HAP-1 (cell line): ENCODE data around the gene HENMT1.
A peak's percentile ranks its signal among the peaks of the same experiment; 100 is the strongest.
"Not testable (repeated sequence)": the region's sequence is repeated elsewhere in the genome, so short reads cannot be mapped to it uniquely, and the experiment has no call there.

Experiments used
- DNase-seq, 2 experiments: peaks; one replicate each; pipeline ENCODE4 v3.0.0-alpha.2; 2016 to 2020; ENCODE audit warnings: low spot score in 2 of 2
- H3K27me3 ChIP-seq: fragments of 250-450 bp; sonication (Bioruptor Pico); 2 replicates; pipeline ENCODE4 v1.5.1; 2020; ENCODE audit warnings: low read depth, mild to moderate bottlenecking, moderate library complexity
- H3K36me3 ChIP-seq: fragments of 250-450 bp; sonication (Bioruptor Pico); replicated peaks from 2 replicates; pipeline ENCODE4 v1.5.1; 2020; ENCODE audit warnings: mild to moderate bottlenecking
- H3K4me1 ChIP-seq: fragments of 250-450 bp; sonication (Bioruptor Pico); 2 replicates; pipeline ENCODE4 v1.5.1; 2020; ENCODE audit warnings: mild to moderate bottlenecking
- H3K4me3 ChIP-seq: fragments of 250-450 bp; sonication (Bioruptor Pico); 2 replicates; pipeline ENCODE4 v1.5.1; 2020; ENCODE audit warnings: mild to moderate bottlenecking, moderate library complexity
- H3K9me3 ChIP-seq: fragments of 250-450 bp; sonication (Bioruptor Pico); 2 replicates; pipeline ENCODE4 v1.5.1; 2020; ENCODE audit warnings: mild to moderate bottlenecking, moderate library complexity
- in situ Hi-C: fragments of 300-500 bp; cut with MboI; formaldehyde crosslinking; loops from 3 replicates; pipeline ENCODE4 v1.14.3; 2020; ENCODE audit warnings: low sequenced_read_pairs, inconsistent platforms, mixed read lengths

The HENMT1 gene

GRCh38 chr1:108661030-108661609 is at the start of gene HENMT1:
Gene HENMT1, minus strand, starts transcription at chr1:108661093. Its CDS starts 1,209 bp downstream, at chr1:108659884.
- Histone ChIP-seq H3K4me1 (no peaks in the 10 kb centered on the region), H3K9me3 (no peaks in the 10 kb centered on the region), H3K36me3 (no peaks in the 10 kb centered on the region), H3K27me3 (peaks cover 1% of the 10 kb centered on the region; the same call in 1 of the 2 replicates), H3K4me3 (no peak within 1 kb of the TSS)
- no peak for DNase-seq
- in situ Hi-C loops = no loop called here

DNA sequence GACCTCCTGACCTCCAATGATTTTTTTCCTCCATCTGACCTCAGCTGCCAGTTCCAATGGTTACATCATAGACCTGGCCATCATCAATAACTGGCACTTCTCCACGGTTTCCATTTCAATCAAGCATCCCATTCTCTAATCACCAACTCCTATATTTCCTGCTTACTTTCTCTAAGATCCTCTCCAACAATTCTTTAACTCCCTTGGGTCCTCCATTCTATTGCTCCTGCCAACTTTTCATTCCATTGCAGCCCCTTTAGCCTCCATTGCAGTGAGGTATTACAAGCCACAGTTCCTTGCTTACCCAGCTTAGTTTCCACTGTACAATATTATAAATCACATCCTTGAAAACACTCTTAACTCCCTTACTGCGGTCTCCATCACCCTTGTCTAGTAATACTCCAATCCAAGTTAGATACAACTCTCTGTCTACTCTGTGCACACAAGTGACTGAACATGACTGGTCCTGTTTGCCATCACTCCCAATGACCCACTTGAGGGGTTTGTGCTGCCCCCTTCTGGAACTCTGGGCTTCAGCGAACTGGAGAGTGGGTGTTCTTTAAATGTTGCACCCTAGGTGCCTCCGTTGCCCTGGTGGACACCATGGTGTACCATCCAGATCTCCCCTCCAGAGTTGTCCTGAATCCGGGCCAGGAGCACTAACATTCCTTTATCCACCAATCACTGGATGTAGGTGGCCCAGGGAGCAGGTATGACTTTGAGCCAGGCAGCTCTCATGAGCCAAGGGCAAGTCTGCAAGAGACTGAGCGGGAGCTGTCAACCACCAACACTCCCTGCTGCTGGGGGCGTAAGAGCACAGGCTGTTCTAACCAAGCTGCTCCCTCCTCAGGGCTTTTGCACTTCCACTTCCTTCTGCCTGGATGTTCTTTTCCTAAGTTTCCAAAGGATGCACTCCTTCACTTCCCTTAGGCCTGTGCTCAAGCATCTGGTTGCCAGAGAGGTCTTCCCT is 48.1 kb upstream of the HENMT1 start:
- Histone ChIP-seq H3K36me3 (no peaks in the 10 kb centered on the region), H3K4me3 (no peak overlapping the region), H3K9me3 (no peaks in the 10 kb centered on the region), H3K27me3 (peaks cover 10% of the 10 kb centered on the region), H3K4me1 (no peaks in the 10 kb centered on the region)
- in situ Hi-C loops = no loop called here
- peak in 1 of 2 experiments; percentile 50 for DNase-seq

- Histone ChIP-seq H3K9me3 (no peaks in the 10 kb centered on the region), H3K36me3 (no peaks in the 10 kb centered on the region; the same call in 1 of the 2 replicates), H3K4me3 (no peak overlapping the region), H3K4me1 (no peaks in the 10 kb centered on the region), H3K27me3 (peaks cover 1% of the 10 kb centered on the region; the same call in 1 of the 2 replicates)
- DNase-seq = no peak
- in situ Hi-C loops = no loop called here
Measured at GRCh38 chr1:108706643-108707042, 45.8 kb upstream of the HENMT1 start.

DNA sequence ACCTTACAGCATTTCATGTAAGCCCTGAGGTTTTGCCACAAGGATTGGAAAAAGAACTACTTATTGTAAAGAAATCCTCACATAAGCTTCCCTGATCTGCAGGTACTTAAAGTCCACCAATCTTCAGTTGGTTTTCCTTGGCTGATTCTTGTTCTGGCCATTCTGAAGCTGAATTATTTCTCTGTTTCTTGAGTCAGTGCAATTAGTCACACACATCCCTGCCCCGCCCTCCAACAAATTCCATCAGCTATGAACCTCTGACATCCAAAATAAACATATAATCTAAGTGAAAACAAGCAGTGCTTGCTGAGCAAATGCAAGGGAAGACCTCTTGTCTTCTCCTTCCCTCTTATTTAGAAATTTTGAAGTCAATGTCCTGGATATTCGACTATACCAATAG is 43.6 kb upstream of the HENMT1 start:
- Histone ChIP-seq H3K9me3 (no peaks in the 10 kb centered on the region), H3K27me3 (no peaks in the 10 kb centered on the region), H3K4me3 (no peak overlapping the region), H3K4me1 (no peaks in the 10 kb centered on the region), H3K36me3 (peaks cover 15% of the 10 kb centered on the region)
- no peak for DNase-seq
- in situ Hi-C loops = no loop called here

DNA sequence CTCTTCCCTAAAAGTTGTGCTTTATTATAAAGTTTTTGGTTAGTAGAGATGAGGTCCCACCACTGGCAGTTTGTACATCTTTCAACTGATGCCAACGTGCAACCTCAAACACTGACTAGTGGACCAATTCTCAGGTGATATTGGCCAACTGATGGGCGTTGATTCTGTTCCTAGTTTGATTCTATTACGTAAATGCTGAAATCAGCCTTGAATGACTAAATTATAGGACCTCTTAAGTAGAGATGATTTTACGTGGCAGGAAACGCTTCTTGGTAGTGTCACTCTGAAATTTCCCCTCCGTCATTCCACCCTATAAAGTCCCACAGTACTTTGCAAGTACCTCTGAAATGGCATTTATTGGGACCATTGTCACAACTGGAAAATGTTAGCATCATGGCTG is 43.0 kb upstream of the HENMT1 start:
- H3K27me3 ChIP-seq = no peaks in the 10 kb centered on the region
- no peaks in the 10 kb centered on the region for H3K4me1 ChIP-seq
- in situ Hi-C loops = no loop called here
- H3K36me3 ChIP-seq = peaks cover 21% of the 10 kb centered on the region
- no peak for DNase-seq
- no peaks in the 10 kb centered on the region for H3K9me3 ChIP-seq
- no peak overlapping the region for H3K4me3 ChIP-seq

DNA sequence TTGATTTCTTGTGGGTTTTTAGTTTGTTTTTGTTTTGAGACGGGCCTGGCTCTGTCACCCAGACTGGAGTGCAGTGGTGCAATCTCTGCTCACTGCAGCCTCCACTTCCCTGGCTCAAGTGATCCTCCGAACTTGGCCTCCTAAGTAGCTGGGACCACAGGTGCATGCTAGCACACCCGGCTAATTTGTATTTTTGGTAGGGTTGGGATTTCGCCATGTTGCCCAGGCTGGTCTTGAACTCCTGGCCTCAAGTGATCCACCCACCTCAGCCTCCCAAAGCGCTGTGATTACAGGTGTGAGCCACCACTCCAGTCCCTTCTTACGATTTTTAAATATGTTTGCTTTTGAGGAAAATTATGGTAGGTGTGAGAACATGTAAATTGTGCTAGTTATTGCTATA is 41.2 kb upstream of the HENMT1 start:
- peaks cover 38% of the 10 kb centered on the region for H3K36me3 ChIP-seq
- H3K4me3 ChIP-seq, H3K9me3 ChIP-seq, H3K4me1 ChIP-seq, DNase-seq, in situ Hi-C loops, H3K27me3 ChIP-seq: not testable (repeated sequence)

DNA sequence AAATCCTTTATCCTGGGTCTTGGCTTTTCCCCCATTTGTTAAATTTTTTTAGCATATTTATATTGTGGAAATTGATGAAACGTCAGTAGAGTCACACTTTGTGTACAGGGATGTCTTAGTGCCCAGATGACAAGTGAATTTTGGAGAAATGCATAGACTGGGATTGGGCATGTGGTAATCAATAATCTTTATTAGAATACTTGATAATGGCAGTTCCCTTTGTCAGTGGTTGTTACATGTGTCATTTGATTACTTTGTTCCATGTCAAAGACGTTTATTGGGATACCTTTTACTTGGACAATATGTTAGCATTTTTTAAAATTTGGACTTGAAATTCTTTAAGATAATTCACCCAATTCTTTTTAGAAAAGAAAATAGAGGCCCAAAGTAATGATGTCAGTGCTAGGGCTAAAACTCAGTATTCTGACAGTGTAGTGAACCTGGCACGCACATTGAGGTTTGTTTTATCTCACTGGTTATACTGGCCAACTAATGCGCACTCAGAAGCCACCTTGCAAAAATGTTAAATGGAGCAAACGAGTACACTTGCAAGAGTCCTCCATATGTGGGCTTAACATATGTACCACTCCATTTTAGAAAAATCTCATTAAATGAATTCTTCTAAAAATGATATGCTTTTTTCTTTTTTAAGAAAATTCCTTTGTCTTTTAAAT is 40.4 kb upstream of the HENMT1 start:
- in situ Hi-C loops = no loop called here
- peaks cover 46% of the 10 kb centered on the region for H3K36me3 ChIP-seq
- no peaks in the 10 kb centered on the region for H3K4me1 ChIP-seq
- no peaks in the 10 kb centered on the region for H3K27me3 ChIP-seq
- no peak overlapping the region for H3K4me3 ChIP-seq
- H3K9me3 ChIP-seq = no peaks in the 10 kb centered on the region
- no peak for DNase-seq

DNA sequence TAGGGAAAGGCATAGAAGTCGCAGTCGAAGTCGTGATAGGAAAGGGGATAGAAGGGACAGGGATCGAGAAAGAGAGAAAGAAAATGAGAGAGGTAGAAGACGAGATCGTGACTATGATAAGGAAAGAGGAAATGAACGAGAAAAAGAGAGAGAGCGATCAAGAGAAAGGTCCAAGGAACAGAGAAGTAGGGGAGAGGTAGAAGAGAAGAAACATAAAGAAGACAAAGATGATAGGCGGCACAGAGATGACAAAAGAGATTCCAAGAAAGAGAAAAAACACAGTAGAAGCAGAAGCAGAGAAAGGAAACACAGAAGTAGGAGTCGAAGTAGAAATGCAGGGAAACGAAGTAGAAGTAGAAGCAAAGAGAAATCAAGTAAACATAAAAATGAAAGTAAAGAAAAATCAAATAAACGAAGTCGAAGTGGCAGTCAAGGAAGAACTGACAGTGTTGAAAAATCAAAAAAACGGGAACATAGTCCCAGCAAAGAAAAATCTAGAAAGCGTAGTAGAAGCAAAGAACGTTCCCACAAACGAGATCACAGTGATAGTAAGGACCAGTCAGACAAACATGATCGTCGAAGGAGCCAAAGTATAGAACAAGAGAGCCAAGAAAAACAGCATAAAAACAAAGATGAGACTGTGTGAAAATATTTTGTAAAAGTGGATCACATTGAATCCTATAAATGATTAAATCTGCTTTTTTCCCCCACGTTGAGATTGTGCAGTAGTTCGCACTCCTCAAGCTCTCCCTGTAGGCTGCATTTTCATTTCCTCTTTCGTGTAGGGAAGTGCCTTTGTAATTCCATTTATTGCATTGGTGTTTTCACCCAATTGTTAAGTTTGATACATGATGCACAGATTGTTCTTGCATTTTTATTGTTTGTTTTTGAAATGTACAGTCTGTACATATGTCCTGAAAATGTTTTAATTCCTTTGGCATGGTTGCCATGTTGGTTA is 38.8 kb upstream of the HENMT1 start:
- peaks cover 62% of the 10 kb centered on the region for H3K36me3 ChIP-seq
- no peaks in the 10 kb centered on the region for H3K27me3 ChIP-seq
- no peak for DNase-seq
- in situ Hi-C loops = no loop called here
- peaks cover 7% of the 10 kb centered on the region for H3K4me1 ChIP-seq
- no peak overlapping the region for H3K4me3 ChIP-seq
- no peaks in the 10 kb centered on the region for H3K9me3 ChIP-seq

- H3K4me1 ChIP-seq = peaks cover 19% of the 10 kb centered on the region
- H3K36me3 ChIP-seq = peaks cover 56% of the 10 kb centered on the region
- H3K27me3 ChIP-seq = no peaks in the 10 kb centered on the region
- H3K9me3 ChIP-seq = no peaks in the 10 kb centered on the region
- H3K4me3 ChIP-seq = peak overlapping the region; percentile 92; the same call in 1 of the 2 replicates
- no peak for DNase-seq
- in situ Hi-C loops = no loop called here
Measured at GRCh38 chr1:108695535-108695934, 34.6 kb upstream of the HENMT1 start.

DNA sequence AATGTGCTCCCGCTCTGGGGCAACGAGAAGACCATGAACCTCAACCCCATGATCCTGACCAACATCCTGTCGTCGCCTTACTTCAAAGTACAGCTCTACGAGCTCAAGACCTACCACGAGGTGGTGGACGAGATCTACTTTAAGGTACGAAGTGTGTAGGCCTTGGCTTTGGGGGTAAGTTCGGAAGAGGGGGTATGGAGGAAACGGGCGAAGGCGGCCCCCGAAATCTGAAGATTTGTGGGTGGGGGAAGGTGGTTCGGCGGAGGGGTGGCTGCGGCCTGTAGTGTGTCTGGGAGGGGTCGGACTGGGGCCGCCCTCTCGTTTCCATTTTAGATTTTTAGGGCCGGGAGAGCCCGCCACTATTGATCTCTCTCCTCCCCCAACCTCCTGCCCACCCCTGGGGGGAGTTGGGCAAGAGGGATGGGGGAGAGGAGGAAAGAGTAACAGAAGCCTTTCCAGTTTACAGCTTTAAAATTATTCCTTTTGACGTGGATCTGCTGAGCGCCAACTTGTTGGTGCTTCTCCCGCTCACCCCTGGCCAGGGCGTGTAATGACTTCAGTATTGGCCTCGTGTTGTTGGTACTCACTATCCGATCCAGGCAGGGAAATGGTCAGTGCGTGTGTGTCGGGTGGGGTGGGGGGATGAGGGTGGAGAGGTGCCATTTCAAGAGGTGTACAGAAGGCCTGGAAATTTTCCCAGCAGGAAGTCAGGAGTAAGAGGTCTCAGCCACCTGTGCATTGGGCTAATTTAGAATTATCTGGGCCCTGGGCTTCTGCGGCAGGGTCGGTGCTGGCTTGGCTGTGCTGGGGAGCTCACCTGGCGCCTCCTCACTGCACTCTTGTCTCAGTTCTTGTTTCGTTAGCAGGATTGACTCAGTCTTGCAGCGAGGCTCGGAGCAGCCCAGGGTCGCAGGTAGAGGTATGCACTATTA is 32.1 kb upstream of the HENMT1 start:
- peak; percentile 47 to 60 for DNase-seq
- H3K36me3 ChIP-seq = peaks cover 32% of the 10 kb centered on the region

DNA sequence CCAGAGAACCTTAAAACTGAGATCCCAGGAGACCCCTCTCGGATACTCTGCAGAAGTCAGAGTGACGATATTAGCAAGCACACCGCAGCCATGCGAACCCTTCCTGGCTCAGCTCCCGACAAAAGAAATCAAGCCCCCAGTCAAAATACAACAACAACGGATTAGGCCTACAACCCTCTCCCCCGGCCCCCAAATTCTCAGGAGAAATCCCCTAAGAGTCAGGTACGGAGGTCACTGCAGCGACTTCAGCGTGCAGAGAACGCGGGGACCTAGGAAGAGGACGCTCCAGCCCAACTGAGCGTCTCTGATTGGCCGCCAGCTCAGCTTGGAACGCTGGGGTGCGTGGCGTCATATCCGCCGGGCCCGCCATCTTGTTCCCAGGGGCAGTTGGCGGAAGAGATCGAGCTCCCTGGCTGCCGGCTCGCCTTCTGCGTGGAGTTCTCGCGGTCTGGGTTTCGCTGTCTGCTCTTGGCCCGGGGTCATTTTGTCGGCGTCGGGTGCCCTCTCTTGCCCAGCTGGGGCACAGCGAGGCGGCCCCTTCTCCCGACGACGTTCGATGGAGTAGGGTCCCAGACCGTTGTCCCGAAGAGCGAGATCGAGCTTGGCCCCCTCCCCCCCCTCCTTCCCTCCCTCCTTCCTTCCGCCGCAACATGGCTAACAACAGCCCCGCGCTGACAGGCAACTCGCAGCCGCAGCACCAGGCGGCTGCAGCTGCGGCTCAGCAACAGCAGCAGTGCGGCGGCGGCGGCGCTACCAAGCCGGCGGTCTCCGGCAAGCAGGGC is 31.2 kb upstream of the HENMT1 start, which contains the start of gene PRPF38B:
PRPF38B (plus strand) TSS at position 369 of the 782 bp plus-strand sequence; CDS start at position 651, 282 bp downstream.
- Histone ChIP-seq H3K4me1 (peaks cover 19% of the 10 kb centered on the region), H3K36me3 (peaks cover 25% of the 10 kb centered on the region), H3K9me3 (no peaks in the 10 kb centered on the region), H3K27me3 (no peaks in the 10 kb centered on the region), H3K4me3 (peak within 1 kb of the TSS; percentile 92)
- peak; percentile 92 to 94 for DNase-seq
- in situ Hi-C loops = no loop called here

More for the DNA sequence above, 32.1 kb upstream of the HENMT1 start:
- Histone ChIP-seq H3K4me3 (peak overlapping the region; percentile 92), H3K4me1 (peaks cover 19% of the 10 kb centered on the region), H3K9me3 (no peaks in the 10 kb centered on the region), H3K27me3 (no peaks in the 10 kb centered on the region)
- in situ Hi-C loops = no loop called here
